Neutrophil (primary cell): ENCODE measurements around the gene IGSF21.

ENCODE experiments used
- H3K27ac ChIP-seq: fragments of 200-600 bp; sonication (generic); 2 replicates; pipeline ENCODE4 v1.5.1; 2016; ENCODE audit warnings: mild to moderate bottlenecking, moderate library complexity
- H3K27me3 ChIP-seq: fragments of 200-600 bp; sonication (generic); 2 replicates; pipeline ENCODE4 v1.6.0; 2016; ENCODE audit warnings: mild to moderate bottlenecking
- H3K36me3 ChIP-seq: fragments of 200-600 bp; sonication (generic); 2 replicates; pipeline ENCODE4 v1.5.1; 2017
- H3K4me1 ChIP-seq, 2 experiments: fragments of 200-600 bp in 1 of 2; sonication (generic) in 1 of 2; 1 replicate in 1 of 2; 2 replicates in 1 of 2; pipeline versions ENCODE4 v1.5.1 to v1.6.1; 2013 to 2016; ENCODE audit warnings: low read depth in 1 of 2, low read length in 1 of 2, mild to moderate bottlenecking in 1 of 2, moderate library complexity in 1 of 2; ENCODE audit not compliant: control insufficient read depth in 1 of 2, insufficient read depth in 1 of 2
- H3K4me3 ChIP-seq, 2 experiments: fragments of 200-600 bp in 1 of 2; sonication (generic) in 1 of 2; 1 replicate in 1 of 2; 2 replicates in 1 of 2; pipeline ENCODE4 v1.5.1; 2013 to 2016; ENCODE audit warnings: low read depth in 1 of 2, low read length in 1 of 2, mild to moderate bottlenecking in 1 of 2, moderate library complexity in 1 of 2
- H3K9me3 ChIP-seq: fragments of 200-600 bp; sonication (generic); 2 replicates; pipeline ENCODE4 v1.5.1; 2016
- TF ChIP-seq, protein P1 (sequence below): fragments of 200-600 bp; sonication (generic); IDR thresholded peaks from 2 replicates; pipeline ENCODE4 v1.5.1; 2016; ENCODE audit warnings: antibody characterized with exemption

Gene IGSF21

DNA sequence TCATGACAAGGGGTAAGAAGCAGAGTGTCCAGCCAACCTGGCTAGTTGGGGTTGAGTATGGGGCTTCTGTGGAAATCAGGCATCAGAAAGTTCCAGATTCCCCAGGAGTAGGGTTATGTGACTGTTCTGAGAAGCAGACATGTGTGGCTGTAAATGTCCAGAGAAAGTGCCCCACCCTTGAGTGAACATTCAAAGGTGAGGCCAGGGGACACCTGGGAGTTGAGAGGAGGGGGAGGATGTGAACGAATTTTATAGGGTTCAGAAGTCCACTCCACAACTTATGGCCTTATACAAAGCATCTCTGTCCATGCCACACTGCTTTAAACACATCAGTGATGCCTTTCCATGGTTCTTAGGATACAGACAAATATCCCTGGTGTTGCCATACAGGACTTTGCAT, 133.3 kb downstream of the IGSF21 start:
- Histone ChIP-seq H3K9me3 (no peaks in the 10 kb centered on the region), H3K4me1 (no peaks in the 10 kb centered on the region), H3K36me3 (no peaks in the 10 kb centered on the region), H3K27ac (no peak overlapping the region), H3K4me3 (no peak overlapping the region), H3K27me3 (peaks cover 8% of the 10 kb centered on the region)
- TF ChIP-seq, protein P1, sequence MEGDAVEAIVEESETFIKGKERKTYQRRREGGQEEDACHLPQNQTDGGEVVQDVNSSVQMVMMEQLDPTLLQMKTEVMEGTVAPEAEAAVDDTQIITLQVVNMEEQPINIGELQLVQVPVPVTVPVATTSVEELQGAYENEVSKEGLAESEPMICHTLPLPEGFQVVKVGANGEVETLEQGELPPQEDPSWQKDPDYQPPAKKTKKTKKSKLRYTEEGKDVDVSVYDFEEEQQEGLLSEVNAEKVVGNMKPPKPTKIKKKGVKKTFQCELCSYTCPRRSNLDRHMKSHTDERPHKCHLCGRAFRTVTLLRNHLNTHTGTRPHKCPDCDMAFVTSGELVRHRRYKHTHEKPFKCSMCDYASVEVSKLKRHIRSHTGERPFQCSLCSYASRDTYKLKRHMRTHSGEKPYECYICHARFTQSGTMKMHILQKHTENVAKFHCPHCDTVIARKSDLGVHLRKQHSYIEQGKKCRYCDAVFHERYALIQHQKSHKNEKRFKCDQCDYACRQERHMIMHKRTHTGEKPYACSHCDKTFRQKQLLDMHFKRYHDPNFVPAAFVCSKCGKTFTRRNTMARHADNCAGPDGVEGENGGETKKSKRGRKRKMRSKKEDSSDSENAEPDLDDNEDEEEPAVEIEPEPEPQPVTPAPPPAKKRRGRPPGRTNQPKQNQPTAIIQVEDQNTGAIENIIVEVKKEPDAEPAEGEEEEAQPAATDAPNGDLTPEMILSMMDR: no peak

DNA sequence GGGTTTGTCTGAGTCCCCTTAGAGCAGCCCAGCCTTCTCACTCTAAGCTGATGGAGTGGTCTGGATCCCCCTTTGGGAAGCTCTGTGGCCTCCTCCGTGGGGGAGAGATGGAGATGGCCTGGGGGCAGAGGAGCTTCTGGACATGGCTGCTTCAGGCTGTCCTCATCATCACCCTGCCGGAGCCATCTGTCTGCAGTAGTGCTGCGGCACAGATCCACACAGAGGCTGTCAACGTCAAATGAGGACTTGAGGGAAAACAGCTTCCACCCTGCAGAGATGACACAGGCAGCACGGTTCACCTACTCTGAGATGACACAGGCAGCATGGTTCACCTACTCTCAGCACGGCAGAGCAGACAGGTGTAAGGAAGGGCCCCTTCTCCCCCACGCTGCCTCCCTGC, 134.3 kb downstream of the IGSF21 start:
- H3K4me3 ChIP-seq: no peak overlapping the region
- TF ChIP-seq, protein P1: no peak
- no peak overlapping the region for H3K27ac ChIP-seq
- peaks cover 8% of the 10 kb centered on the region for H3K27me3 ChIP-seq
- no peaks in the 10 kb centered on the region for H3K9me3 ChIP-seq
- H3K4me1 ChIP-seq: no peaks in the 10 kb centered on the region
- no peaks in the 10 kb centered on the region for H3K36me3 ChIP-seq

DNA sequence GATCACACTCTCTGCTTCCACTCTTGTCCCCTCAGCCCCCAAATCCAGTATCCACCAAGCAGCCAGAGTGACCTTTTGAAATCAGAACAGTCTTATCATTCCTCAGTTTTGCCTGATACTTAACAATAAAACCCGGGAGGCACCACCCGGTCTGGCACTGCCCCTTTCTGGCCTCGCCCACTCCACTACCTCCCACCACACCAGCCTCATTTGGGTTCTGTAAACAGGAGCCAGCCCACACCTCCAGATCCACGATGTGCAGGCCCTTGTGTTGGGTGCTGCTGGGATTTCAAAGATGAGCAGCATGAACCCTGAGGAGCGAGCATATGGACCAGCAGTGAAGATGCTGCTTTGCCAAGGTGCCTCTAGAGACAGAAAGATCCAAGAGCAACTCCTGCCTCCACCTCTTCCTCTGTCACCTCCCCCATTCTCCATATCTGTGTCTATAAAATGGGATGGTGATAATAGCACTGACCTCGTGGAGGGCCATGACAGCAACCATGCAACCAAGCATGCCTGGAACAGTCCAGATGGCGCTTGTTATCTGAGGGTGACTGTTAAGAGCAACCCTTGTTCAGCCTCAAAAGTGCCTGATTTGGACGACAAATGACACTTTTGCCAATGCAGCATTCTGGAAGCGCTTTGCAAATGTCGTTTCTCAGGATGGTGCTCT, 136.0 kb downstream of the IGSF21 start:
- TF ChIP-seq, protein P1: no peak
- no peaks in the 10 kb centered on the region for H3K9me3 ChIP-seq
- H3K4me3 ChIP-seq: no peak overlapping the region
- no peaks in the 10 kb centered on the region for H3K27me3 ChIP-seq
- no peaks in the 10 kb centered on the region for H3K36me3 ChIP-seq
- no peak overlapping the region for H3K27ac ChIP-seq
- no peaks in the 10 kb centered on the region for H3K4me1 ChIP-seq

DNA sequence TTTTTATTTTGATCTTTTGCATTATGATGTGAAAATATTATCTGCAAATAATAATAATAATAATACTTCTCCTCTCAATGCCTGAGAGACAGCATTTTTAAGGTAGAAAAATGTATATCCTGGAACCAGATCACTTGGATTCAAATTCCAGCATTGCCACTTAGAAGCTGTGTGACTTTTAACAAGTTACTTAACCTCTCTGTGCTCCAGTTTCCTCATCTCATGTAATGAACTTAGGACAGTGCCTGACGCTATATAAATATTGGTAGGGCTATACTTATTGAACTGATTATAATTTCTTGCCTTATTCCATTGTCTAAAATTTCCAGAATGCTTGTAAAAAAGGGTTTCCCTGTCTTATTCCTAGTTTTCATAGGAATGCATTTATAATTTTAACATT, 137.2 kb downstream of the IGSF21 start:
- Histone ChIP-seq H3K9me3 (no peaks in the 10 kb centered on the region), H3K4me3 (no peak overlapping the region), H3K4me1 (no peaks in the 10 kb centered on the region), H3K27me3 (no peaks in the 10 kb centered on the region), H3K36me3 (no peaks in the 10 kb centered on the region), H3K27ac (no peak overlapping the region)
- TF ChIP-seq, protein P1: no peak

DNA sequence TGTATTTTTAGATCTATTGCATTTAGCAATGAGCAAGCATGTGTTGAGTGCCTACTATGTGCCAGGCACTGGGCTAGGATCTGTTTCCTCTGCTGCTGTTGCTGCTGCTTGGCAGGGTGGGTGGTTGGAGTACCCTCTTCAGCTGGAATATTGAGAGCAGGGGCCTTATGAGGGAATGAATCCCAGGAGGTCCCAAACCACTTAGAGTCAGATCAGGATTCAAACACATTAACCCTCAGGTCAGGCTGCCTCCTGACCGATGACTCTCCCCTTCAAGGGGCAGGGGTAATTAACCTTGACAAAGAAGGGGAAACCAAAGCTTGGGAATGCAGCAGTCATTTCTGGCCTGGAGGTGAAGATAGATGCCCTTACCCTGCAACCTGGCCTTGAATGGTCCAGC, 138.0 kb downstream of the IGSF21 start:
- Histone ChIP-seq H3K9me3 (no peaks in the 10 kb centered on the region), H3K27me3 (no peaks in the 10 kb centered on the region), H3K4me3 (no peak overlapping the region), H3K27ac (no peak overlapping the region), H3K4me1 (no peaks in the 10 kb centered on the region), H3K36me3 (no peaks in the 10 kb centered on the region)
- TF ChIP-seq, protein P1: no peak

DNA sequence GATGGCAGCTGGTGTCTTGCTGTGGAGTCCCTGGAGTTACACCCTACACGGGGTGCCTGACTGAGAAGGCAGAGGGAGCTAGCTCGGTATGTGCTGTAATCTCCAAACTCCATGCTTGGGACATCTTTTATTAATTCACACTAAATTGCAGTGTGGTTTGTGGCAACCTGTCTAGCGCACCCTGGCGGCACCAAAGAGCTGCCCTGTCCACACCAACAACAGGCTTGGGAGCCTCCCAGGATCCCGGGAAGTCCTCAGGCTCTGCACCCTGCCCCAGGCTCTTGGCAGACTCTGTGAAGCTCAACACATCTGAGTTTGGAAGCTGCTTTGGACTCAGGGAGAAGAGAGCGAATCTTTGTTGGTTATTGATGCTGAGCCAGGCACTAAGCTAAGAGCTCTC, 138.9 kb downstream of the IGSF21 start:
- no peak overlapping the region for H3K27ac ChIP-seq
- no peaks in the 10 kb centered on the region for H3K36me3 ChIP-seq
- no peaks in the 10 kb centered on the region for H3K4me1 ChIP-seq
- TF ChIP-seq, protein P1: no peak
- no peak overlapping the region for H3K4me3 ChIP-seq
- H3K9me3 ChIP-seq: no peaks in the 10 kb centered on the region
- no peaks in the 10 kb centered on the region for H3K27me3 ChIP-seq
